Breast epithelium (tissue), 4 donors: ENCODE results near the gene DPM2. TPM values are rescaled to one million over a fixed set of nuclear protein-coding genes. Genes with fewer than 3 reads are reported as not detected.

ENCODE experiments used
- DNase-seq, 2 donors: peaks; one replicate each; pipeline ENCODE4 v3.0.0-alpha.2; 2019; ENCODE audit warnings: low spot score in 2 of 2
- H3K27ac ChIP-seq, 2 donors: fragments of 200-600 bp; sonication (generic) in 1 of 2; one replicate each; pipeline ENCODE4 v1.5.1; 2016 to 2019; ENCODE audit warnings: mild to moderate bottlenecking in 1 of 2
- H3K27me3 ChIP-seq, 2 donors: fragments of 200-600 bp; sonication (generic) in 1 of 2; one replicate each; pipeline versions ENCODE4 v1.5.1 to v1.6.0; 2017 to 2019; ENCODE audit warnings: control low read depth in 1 of 2, mild to moderate bottlenecking in 1 of 2
- H3K36me3 ChIP-seq: fragments of 200-600 bp; one replicate; pipeline ENCODE4 v1.5.1; 2019
- H3K4me1 ChIP-seq, 2 donors: fragments of 200-600 bp; sonication (generic); one replicate each; pipeline ENCODE4 v1.5.1; 2016 to 2019; ENCODE audit warnings: control low read depth in 1 of 2
- H3K4me3 ChIP-seq, 3 donors: fragments of 200-600 bp; sonication (generic); 1 replicate in 2 of 3; 2 replicates in 1 of 3; pipeline ENCODE4 v1.5.1; 2016 to 2019; ENCODE audit warnings: mild to moderate bottlenecking in 3 of 3, moderate library complexity in 2 of 3
- H3K9me3 ChIP-seq, 2 donors: fragments of 200-600 bp; sonication (generic) in 1 of 2; one replicate each; pipeline ENCODE4 v1.5.1; 2016 to 2019; ENCODE audit warnings: control low read depth in 1 of 2
- POLR2A ChIP-seq: fragments of 450-650 bp; IDR thresholded peaks from one replicate; pipeline ENCODE4 v1.6.1; 2016; ENCODE audit warnings: antibody characterized with exemption, mild to moderate bottlenecking, moderate library complexity
- POLR2AphosphoS5 ChIP-seq, 3 donors: sonication (generic); formaldehyde crosslinking; IDR thresholded peaks; one replicate each; pipeline ENCODE4 v1.6.1; 2017; ENCODE audit warnings: antibody characterized with exemption in 3 of 3
- intact Hi-C: fragments of 100-400 bp; cut with DNase I; formaldehyde crosslinking; loops from one replicate; pipeline ENCODE4 v1.15.1; 2023; ENCODE audit warnings: low total_unique reads
- total RNA-seq, 3 donors: library from RNA; depleted of rRNA; stranded (reverse); fragments of >200 nt; gene quantifications; one replicate each; pipeline ENCODE4 v1.1.0, GENCODE V29; 2016
- TF ChIP-seq, protein P1 (sequence below), 3 donors: fragments of 450-650 bp; IDR thresholded peaks; one replicate each; pipeline ENCODE4 v1.5.1; 2016 to 2017; ENCODE audit warnings: antibody characterized with exemption in 3 of 3, mild to moderate bottlenecking in 3 of 3, moderate library complexity in 3 of 3

The DPM2 gene
- total RNA-seq, 3 donors from 2014 or later, result 10.6 to 17.4 (median 17.1) TPM

DNA sequence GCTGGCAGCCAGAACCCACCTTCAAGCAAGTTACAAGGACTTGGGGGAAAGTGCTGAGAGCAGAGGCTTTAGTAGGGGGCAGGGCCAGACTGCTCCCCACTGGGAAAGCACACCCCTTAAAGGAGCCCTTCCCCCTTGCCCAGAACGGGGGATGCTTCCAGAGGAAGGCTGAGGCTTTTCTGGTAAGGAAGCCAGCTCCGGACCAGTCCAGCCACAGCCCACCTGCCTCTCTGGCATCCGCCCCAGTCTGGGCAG lies 4.2 kb upstream of the DPM2 start:
- Histone ChIP-seq H3K27me3 (no peaks in the 10 kb centered on the region), H3K4me3 (no peak overlapping the region), H3K4me1 (peaks cover 13 to 17% of the 10 kb centered on the region in 2 donors), H3K36me3 (no peaks in the 10 kb centered on the region), H3K27ac (peak overlapping the region; percentile 11 to 69), H3K9me3 (no peaks in the 10 kb centered on the region)
- DNase-seq, result no peak
- TF ChIP-seq POLR2A (no peak), POLR2AphosphoS5 (IDR thresholded peaks at IDR 0.05) (no peak)
- TF ChIP-seq, protein P1, sequence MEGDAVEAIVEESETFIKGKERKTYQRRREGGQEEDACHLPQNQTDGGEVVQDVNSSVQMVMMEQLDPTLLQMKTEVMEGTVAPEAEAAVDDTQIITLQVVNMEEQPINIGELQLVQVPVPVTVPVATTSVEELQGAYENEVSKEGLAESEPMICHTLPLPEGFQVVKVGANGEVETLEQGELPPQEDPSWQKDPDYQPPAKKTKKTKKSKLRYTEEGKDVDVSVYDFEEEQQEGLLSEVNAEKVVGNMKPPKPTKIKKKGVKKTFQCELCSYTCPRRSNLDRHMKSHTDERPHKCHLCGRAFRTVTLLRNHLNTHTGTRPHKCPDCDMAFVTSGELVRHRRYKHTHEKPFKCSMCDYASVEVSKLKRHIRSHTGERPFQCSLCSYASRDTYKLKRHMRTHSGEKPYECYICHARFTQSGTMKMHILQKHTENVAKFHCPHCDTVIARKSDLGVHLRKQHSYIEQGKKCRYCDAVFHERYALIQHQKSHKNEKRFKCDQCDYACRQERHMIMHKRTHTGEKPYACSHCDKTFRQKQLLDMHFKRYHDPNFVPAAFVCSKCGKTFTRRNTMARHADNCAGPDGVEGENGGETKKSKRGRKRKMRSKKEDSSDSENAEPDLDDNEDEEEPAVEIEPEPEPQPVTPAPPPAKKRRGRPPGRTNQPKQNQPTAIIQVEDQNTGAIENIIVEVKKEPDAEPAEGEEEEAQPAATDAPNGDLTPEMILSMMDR (IDR thresholded peaks at IDR 0.05), result no peak
- intact Hi-C loops, result loop anchor here (2.0 to 5.0 kb wide), 2 partner anchors 61 to 95 kb away; no protein-coding TSS in a partner anchor

DNA sequence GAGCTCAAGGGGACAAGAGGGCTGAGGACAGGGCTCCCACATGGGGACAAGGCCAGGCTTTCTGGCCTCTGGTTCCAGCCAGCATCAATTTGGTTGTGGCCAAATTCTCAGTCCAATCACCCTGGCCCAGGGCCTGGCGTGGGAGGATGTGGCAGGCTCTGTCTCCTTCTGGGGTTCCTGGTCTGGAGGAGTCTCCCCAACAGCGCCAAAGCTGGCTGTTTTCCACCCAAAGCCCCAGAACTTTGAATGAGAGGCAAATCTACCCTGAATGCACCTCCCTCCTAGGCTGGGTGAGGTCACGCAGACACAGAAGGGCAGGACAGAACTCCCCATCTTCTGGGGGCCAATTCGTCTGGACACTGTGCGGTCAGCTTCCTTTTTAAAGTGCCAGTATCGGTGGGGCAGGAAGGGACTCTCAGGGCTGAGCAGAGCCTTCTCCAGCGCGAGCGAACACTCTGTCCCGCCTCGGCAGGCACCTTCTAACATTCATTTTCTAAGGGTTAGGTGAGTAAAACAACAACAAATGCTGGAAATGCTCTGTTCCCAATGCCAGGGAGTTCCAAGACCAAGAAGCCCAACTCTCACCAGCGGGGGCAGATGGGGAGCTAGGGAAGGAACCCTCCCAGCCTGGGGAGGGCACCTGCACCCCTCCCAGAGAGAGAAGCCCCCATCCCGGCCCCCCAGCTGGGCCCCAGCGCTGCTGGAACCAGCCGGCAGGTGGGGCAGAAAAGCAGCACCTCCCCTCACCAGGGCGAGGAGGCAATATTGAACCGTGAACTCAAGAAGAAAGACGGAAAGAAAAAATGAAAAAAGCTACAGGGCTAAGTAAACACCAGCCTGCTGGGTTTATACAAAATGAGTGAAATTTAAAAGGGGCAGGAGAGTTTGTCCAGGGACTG lies 3.7 kb upstream of the DPM2 start:
- intact Hi-C loops, result loop anchor here (5.0 kb wide), 1 partner anchor 96 kb away; no protein-coding TSS in a partner anchor
- Histone ChIP-seq H3K36me3 (no peaks in the 10 kb centered on the region), H3K4me1 (peaks cover 19 to 22% of the 10 kb centered on the region in 2 donors), H3K27me3 (no peaks in the 10 kb centered on the region), H3K27ac (peak overlapping the region; percentile 11 to 69), H3K4me3 (no peak overlapping the region), H3K9me3 (no peaks in the 10 kb centered on the region)
- no peak for DNase-seq
- TF ChIP-seq, protein P1 (IDR thresholded peaks at IDR 0.05), result no peak
- TF ChIP-seq POLR2AphosphoS5 (IDR thresholded peaks at IDR 0.05) (no peak), POLR2A (no peak)

DNA sequence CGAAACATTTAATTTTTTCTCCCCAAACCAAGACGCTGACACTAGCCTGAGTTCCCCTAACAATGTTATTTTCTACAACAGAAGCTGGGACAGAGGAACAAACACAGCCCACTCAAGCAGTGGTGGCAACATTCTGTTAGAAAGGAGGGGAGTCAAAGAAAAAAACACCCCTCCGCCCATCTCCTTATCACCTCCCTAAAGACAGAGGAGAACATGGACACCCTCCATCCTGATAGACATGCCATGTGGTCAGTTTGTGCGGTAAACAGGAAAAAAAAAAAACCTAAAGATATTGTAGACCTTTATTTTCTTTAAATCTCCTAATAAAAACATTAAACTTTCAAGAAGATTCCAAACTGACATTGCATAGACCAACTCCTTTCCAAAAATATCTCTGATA lies 2.9 kb upstream of the DPM2 start:
- TF ChIP-seq POLR2AphosphoS5 (IDR thresholded peaks at IDR 0.05) (no peak), POLR2A (no peak)
- TF ChIP-seq, protein P1 (IDR thresholded peaks at IDR 0.05), result no peak
- intact Hi-C loops, result loop anchor here (5.0 kb wide), 1 partner anchor 97 kb away; no protein-coding TSS in a partner anchor
- no peak for DNase-seq
- H3K36me3 ChIP-seq, result no peaks in the 10 kb centered on the region
- H3K27ac ChIP-seq, result peak overlapping the region in 1 of 2 donors; percentile 13
- peaks cover 23 to 25% of the 10 kb centered on the region in 2 donors for H3K4me1 ChIP-seq
- no peaks in the 10 kb centered on the region for H3K27me3 ChIP-seq
- H3K9me3 ChIP-seq, result no peaks in the 10 kb centered on the region
- no peak overlapping the region for H3K4me3 ChIP-seq

DNA sequence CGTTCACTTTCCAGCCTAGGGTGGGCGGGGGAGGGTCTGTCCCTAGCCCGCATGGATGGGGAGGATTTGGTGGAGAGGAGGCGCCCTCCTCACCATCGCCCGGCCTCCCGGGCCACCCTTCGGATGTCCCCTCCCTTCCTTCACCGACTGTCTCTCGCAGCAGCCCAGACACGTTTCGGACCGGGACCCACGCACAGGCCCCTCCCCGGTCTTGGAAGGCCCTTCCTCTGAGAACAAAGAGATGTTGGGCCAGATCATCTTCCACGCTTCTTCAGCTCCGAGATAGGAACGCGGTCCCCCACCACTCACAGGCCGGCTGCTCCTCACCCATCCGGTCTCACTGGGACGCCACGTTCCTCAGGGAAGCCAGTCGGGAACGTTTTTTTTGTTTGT lies 640 bp upstream of the DPM2 start:
- H3K4me3 ChIP-seq, result peak overlapping the region; percentile 78 to 89 (median 79)
- no peaks in the 10 kb centered on the region for H3K9me3 ChIP-seq
- no peak for DNase-seq
- no peaks in the 10 kb centered on the region for H3K36me3 ChIP-seq
- H3K27me3 ChIP-seq, result no peaks in the 10 kb centered on the region
- intact Hi-C loops, result no loop called here
- no peak for TF ChIP-seq POLR2A
- peak in 1 of 3 donors; percentile 8 for TF ChIP-seq POLR2AphosphoS5 (IDR thresholded peaks at IDR 0.05)
- peak overlapping the region; percentile 66 to 88 for H3K27ac ChIP-seq
- H3K4me1 ChIP-seq, result peaks cover 23 to 25% of the 10 kb centered on the region in 2 donors

DNA sequence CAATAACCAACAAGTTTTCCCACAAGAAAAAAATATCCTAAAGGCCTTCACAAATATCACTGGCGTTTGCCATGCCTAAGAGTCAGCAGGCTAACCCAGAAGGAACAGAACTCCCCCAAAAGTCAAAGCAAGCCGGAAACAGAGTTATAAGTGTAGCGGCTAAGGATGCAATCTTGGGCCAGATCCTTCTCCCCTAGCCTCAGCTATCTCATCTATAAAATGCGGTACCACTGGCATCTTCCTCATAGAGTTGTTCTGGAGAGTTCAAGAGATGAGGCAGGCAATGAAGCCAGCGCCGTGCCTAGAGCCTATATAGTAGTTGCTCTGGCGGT lies 632 bp downstream of the DPM2 start:
- intact Hi-C loops, result no loop called here

More for the DNA sequence above, 632 bp downstream of the DPM2 start:
- H3K4me1 ChIP-seq, result peaks cover 18 to 25% of the 10 kb centered on the region in 2 donors
- TF ChIP-seq, protein P1 (IDR thresholded peaks at IDR 0.05), result no peak
- no peak for TF ChIP-seq POLR2AphosphoS5 (IDR thresholded peaks at IDR 0.05)
- TF ChIP-seq POLR2A, result no peak
- H3K27me3 ChIP-seq, result no peaks in the 10 kb centered on the region
- no peaks in the 10 kb centered on the region for H3K9me3 ChIP-seq
- H3K36me3 ChIP-seq, result no peaks in the 10 kb centered on the region
- peak overlapping the region; percentile 78 to 89 (median 79) for H3K4me3 ChIP-seq
- DNase-seq, result no peak
- H3K27ac ChIP-seq, result peak overlapping the region; percentile 66 to 88
